GM06990 (cell line): ENCODE results near the gene OAS2.

ENCODE experiments used
- DNase-seq: peaks from one replicate; pipeline ENCODE4 v3.0.0-alpha.2; 2011; ENCODE audit not compliant: insufficient read length; ENCODE audit errors: extremely low read depth
- H3K27me3 ChIP-seq: replicated peaks from 2 replicates; pipeline ENCODE4 v1.6.0; 2011; ENCODE audit warnings: low read length; ENCODE audit not compliant: control insufficient read depth, insufficient read depth
- H3K36me3 ChIP-seq: 2 replicates; pipeline ENCODE4 v1.5.1; 2011; ENCODE audit warnings: low read length; ENCODE audit not compliant: control insufficient read depth, insufficient read depth
- H3K4me3 ChIP-seq: replicated peaks from 2 replicates; pipeline ENCODE4 v1.5.1; 2011; ENCODE audit warnings: low read depth, mild to moderate bottlenecking, control low read depth, low read length
- TF ChIP-seq, protein P1 (sequence below): IDR thresholded peaks from 2 replicates; pipeline ENCODE4 v1.5.1; 2011; ENCODE audit warnings: low read length, control low read depth, mild to moderate bottlenecking, inconsistent platforms; ENCODE audit not compliant: insufficient read depth, poor library complexity, severe bottlenecking

OAS2 gene

DNA sequence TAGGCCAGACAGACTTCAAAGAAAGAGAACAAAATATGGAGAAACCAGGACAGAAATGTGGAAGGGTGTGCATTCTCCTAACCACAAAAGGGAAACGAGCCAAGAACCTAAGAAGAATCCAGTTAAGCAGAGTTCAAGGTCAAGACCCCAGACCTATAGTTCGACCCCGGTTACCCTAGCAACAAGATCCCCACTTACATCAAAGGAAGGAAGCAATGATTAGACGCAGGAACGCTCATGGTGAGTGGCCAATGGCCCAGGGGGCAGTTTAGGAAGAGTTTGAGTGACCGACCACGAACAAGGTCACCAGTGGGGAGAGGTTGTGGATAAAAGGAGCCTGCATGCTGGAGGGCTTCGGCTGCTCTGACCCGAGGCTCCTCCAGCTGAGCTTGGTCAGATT lies 36.2 kb downstream of the OAS2 start:
- Histone ChIP-seq H3K36me3 (peaks cover 8% of the 10 kb centered on the region), H3K4me3 (no peak overlapping the region), H3K27me3 (no peaks in the 10 kb centered on the region)
- TF ChIP-seq, protein P1, sequence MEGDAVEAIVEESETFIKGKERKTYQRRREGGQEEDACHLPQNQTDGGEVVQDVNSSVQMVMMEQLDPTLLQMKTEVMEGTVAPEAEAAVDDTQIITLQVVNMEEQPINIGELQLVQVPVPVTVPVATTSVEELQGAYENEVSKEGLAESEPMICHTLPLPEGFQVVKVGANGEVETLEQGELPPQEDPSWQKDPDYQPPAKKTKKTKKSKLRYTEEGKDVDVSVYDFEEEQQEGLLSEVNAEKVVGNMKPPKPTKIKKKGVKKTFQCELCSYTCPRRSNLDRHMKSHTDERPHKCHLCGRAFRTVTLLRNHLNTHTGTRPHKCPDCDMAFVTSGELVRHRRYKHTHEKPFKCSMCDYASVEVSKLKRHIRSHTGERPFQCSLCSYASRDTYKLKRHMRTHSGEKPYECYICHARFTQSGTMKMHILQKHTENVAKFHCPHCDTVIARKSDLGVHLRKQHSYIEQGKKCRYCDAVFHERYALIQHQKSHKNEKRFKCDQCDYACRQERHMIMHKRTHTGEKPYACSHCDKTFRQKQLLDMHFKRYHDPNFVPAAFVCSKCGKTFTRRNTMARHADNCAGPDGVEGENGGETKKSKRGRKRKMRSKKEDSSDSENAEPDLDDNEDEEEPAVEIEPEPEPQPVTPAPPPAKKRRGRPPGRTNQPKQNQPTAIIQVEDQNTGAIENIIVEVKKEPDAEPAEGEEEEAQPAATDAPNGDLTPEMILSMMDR = no peak
- no peak for DNase-seq

DNA sequence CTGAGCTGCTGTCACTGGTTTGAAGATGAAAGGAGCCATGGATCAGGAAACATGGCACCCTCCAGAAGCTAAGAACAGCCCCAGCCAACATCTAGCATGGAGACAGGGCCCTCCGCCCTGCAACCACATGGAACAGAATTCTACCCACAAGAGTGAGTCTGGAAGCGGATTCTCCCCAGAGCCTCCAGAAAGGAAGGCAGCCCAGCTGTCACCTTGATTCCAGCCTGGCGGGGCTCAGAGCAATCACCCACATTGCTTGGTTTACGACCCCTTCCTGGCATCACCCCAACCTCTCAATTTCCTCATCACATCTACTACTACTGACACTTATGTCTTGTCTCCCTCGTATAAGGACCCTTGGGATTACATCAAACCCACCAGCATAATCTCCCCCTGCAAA lies 38.5 kb downstream of the OAS2 start:
- no peaks in the 10 kb centered on the region; the same call in 1 of the 2 replicates for H3K36me3 ChIP-seq
- H3K27me3 ChIP-seq = no peaks in the 10 kb centered on the region
- TF ChIP-seq, protein P1 = no peak
- DNase-seq = no peak
- no peak overlapping the region for H3K4me3 ChIP-seq

DNA sequence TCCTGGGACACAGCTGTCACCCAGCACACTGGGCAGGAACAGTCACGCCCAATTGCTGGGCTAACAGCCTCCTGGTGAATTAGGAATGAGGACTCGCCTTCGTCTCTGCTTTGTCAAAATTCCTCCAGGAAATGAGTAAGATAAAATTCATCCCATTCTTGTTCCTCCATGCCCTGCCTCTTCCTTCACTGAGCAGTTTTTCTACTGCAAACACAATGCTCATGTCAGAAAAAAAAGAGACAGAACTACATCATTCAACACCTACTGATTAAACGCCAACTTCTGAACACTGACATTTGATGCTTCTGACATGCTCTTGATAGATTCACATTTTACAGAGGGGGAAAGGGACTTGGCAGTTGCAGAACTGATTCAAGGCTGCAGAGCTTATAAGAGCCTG lies 40.7 kb downstream of the OAS2 start:
- no peaks in the 10 kb centered on the region for H3K27me3 ChIP-seq
- H3K4me3 ChIP-seq = no peak overlapping the region
- no peaks in the 10 kb centered on the region for H3K36me3 ChIP-seq
- TF ChIP-seq, protein P1 = no peak
- DNase-seq = no peak

DNA sequence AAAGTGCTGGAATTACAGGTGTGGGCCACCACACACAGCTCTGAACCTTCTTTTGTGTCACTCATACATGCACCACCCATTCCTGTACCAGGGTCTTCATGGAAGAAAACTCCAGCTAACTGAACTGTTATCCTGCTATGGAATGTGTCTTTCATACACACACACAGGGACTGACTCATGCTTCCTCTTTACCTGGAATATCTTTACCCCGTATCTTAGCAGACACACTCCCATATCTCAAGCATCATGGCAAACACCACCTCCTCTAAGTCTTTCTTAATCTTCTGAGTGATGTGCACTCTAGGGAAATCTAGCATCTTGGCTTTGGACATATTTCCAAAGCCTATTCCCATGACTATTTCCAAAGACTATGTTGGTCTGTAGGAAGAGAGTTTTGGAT lies 43.2 kb downstream of the OAS2 start:
- no peak for DNase-seq
- Histone ChIP-seq H3K27me3 (no peaks in the 10 kb centered on the region), H3K4me3 (no peak overlapping the region), H3K36me3 (no peaks in the 10 kb centered on the region)
- TF ChIP-seq, protein P1 = no peak

DNA sequence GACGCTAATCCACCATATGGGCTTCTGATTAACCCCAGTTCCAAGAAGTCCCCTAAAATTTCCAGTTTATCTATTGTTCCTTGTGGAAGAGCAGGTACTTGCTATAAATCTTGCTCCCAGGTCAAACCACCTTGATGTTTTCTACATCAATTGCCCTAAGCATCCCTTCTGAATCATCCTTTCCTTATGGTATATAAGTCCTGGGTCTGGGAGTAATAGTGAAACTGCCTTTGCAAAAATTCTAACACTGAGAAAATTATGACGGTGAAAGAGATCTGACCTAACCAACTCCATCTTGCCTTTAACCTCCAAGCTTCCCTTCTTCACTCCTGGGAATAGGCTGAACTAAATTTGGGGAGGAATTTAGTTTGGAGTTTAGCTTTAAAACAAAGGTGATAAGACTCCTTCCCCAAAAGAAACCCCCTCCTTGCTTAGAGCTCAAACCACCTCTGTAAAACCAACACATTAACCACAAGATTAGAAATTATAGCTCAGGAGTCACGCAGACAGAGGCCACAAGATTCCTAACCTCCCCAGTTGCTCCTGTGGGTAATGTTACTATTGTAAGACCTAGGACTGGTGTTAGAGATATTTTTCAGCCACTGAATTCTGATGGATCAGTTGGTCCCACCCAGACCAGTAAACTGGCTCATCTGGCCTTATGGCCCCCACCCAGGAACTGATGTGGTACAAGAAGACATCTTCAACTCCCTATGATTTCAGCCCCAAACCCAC lies 44.4 kb downstream of the OAS2 start:
- DNase-seq = no peak
- TF ChIP-seq, protein P1 = no peak
- no peaks in the 10 kb centered on the region for H3K36me3 ChIP-seq
- no peaks in the 10 kb centered on the region for H3K27me3 ChIP-seq
- no peak overlapping the region for H3K4me3 ChIP-seq

DNA sequence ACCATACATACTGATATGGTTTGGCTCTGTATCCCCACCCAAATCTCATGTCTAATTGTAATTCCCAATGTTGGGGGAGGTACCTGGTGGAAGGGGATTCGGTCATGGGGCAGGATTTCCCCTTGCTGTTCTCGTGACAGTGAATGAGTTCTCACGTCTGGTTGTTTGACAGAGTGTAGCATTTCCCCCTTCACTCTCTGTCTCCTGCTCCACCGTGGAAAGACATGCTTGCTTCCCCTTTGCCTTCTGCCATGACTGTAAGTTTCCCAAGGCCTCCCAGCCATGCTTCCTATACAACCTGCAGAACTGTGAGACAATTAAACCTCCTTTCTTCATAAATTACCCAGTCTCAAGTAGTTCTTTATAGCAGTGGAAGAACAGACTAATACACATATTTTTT lies 49.4 kb downstream of the OAS2 start:
- TF ChIP-seq, protein P1 = no peak
- H3K4me3 ChIP-seq = no peak overlapping the region
- H3K27me3 ChIP-seq = no peaks in the 10 kb centered on the region
- no peak for DNase-seq
- no peaks in the 10 kb centered on the region for H3K36me3 ChIP-seq
